DMS 273 treated with DMSO at 0.1 percent for 48 hours (cell line): ENCODE results near the gene PRKD1.

ENCODE experiments used
- DNase-seq: peaks from one replicate; lab custom pipeline; 2025; lab: John Stamatoyannopoulos, UW

PRKD1 gene

DNA sequence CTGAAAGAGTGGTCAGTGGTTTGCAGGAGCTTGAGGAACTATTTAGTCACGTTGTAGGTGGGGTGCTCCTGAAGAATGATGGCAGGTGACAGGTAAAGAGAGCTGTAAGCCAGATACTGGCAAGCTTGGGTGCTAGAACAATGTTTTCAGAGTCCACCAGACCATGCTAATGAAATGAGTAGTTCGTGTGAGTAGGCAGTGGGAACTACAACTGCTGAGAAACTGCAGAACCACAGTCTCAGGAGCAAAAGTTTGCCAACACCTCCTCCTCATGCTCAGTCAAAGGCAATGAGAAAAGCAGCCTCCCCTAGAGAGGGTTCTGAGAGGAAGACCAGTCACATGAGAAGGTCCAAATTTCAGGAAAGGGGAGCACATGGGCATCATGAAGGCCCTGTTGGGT, 91.3 kb downstream of the PRKD1 start:
- no peak for DNase-seq

DNA sequence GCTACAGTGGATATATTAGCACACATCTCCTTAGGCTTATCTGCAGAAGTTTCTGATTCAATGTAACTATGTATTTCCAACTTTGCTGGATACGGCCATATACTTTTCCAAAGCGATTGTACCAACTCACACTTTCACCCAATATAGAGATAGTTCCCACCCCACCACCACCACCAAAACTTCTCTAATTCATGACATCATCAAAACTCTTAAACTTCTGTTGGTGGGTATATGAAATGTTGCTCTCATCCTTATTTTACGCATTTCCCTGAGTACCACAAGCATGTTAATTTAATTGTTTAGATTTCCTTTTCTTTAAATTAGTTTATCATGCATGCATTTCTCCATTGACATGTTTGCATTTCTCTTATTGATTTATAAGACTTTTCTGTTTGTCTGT, 95.6 kb downstream of the PRKD1 start:
- DNase-seq: no peak

DNA sequence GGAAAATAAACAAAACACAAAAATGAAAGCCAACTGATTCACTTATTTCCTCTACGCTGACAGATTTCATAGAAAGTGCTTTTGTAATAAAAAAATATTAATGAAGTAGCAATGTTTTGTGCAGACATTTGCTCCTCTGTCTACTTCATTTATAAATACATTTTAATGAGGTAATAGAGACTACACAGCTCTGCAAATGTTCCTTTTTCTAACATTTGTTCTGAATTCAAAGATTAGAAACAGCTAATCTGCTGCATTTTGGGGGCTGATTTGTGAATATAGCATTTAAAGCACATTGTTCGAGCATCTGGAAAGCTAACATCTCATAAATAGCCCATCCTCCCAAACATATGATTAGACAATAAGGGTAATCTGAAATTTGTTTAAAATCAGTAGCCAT, 97.8 kb downstream of the PRKD1 start:
- no peak for DNase-seq

DNA sequence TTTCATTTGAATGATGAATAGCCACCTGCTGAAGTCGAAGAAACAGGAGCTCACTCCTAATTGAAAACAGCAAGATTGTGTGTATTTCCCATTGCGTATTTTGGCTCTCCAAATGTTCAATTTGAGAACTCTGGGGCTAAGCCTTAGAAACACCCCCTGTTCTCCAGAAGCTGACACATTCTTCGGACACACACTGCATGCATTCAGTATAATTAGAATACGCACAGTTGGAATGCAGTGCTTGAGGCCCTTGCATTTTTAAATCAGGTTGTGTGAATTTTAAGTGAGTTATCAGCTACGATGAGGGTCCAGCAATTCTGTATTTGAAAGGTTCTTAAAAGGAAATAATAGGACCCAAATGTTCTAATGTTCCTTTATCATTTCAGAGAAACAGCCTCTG, 103.8 kb downstream of the PRKD1 start:
- DNase-seq: no peak

DNA sequence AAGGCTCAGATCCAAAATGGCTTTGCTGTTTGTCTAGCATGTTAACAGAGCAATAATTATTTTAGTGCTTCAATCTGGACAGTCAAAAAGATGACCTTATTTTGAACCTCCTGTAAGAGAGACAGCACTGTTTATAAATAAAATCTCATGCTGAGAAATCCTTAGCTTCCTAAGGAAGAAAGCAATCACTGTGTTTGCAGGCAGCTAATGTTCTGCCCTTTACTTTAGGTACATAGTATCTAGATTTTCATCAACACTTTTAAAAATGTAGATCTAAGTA, 105.3 kb downstream of the PRKD1 start:
- no peak for DNase-seq

DNA sequence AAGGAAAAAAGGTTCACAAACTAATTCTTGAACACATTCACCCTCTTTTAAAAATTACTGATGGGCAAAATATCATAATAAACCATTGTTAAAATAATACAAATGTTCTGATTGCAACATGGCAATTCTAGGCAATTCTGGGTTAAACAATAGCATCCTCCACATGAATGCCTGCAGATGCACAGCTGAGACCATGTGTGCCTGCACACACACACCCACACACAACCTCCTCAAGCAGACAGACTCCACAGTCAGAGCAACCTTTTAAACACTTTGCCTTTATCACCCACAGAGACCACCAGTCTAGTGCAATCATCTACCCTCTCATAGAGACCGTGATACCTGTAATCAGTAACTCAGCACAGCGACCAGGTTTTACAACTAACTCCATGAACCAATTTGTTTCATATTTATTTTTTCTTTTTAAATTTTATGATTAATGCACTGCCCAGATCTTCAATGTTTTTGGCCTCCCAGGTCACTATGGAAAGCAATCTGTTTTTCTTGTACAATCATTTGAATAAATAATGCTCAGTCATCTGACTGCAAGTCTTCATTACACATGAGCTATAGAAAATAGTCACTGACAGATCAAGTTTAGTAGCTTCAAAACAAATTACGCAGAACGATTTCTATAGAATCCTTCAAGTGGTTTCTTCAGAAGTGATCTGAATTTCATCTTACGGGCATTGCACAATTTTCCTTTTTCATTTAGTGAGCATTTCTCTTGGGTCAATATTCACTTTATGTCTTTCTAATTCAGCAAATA, 105.8 kb downstream of the PRKD1 start:
- DNase-seq: no peak

DNA sequence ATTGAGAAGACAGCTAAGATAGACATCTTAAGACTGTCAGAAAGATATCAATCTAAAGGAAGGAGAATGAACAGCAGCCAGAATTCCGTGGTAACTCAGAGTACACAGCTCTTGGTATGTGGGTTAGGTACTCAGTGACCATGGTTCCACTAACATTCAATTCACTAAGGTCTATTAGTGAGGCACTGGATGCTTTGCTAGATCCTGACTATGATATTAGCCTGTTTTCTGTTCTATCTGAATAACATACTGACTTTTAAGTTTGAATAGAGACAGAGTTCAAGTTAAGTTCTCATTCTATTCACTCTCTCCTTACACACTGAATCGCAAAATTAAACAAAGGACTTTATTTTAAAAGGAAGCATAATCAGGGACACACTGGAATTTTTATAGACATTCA, 106.4 kb downstream of the PRKD1 start:
- DNase-seq: no peak

DNA sequence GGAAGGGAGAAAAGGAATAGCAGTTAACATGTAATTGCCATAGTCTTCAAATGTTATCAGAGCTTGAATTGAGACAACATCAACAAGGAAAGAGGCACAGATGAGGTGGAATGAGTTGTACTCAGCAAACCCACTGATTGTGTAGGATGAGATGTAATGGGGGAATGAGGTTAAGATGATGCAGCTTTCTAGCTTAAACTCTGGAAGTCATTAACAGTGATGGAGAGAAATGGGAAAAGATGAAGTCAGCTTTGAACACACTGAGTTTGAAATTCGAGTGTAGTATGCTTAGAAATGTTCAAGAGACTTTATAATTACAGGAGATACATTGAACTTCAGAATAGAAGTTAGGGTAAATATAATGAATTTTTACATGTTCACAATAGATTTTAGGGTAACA, 106.9 kb downstream of the PRKD1 start:
- no peak for DNase-seq

DNA sequence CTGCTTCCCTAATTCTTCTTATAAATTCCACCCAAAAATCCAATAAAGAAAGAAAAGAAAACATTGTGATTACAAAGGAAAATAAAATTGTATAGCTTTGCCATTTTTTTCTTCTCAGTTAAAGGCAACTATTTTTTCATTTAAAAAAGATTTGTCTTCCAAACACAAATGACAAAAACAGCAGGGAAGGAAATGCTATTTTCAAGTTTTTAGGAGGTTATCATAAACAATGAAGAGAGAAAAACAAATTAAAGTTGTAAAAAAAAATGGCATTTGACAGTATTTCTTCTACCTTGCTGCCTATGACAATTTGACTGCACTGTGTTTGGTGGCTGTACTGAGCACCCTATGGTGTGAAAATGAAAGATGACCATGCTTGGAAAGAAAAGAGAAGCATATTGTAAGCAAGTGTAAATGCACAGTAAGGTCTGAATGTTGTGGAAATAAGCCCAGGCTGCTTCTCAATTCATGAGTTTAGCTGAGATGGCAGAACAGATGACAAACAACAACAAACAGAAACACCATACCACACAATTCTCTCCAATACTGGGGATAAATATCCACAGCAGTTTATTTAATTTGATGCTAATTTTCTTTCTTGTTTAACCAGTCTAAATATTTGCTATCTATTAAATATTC, 109.8 kb downstream of the PRKD1 start:
- no peak for DNase-seq

DNA sequence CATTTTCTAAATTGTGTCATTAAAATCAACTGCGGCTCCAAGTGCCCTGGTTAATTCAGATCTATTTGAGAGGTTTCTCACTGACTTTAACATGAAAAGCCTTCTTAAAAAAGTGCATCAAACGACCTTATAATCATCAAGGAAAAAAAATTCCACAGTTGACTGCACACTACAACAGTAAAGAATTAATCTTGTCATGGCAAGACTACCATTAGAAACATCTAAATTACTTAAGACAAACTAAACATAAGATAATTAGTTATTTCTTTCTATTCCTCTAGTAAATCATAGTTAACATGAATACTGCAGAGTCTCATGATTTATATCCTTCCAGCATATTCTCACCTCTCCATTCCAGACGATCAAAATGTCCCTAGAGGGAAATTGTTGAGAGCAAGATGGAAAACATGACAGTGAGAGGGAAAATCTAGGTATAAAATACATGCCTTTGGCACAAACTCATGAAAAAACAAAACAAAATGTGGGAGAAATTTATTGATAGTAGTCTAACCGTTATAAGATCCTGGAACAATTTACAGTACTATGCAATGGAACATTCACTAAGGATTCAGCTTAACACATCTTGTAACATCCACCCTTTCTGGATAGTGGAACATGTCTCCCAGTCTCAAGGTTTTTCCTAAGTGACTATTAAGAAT, 112.5 kb downstream of the PRKD1 start:
- no peak for DNase-seq

DNA sequence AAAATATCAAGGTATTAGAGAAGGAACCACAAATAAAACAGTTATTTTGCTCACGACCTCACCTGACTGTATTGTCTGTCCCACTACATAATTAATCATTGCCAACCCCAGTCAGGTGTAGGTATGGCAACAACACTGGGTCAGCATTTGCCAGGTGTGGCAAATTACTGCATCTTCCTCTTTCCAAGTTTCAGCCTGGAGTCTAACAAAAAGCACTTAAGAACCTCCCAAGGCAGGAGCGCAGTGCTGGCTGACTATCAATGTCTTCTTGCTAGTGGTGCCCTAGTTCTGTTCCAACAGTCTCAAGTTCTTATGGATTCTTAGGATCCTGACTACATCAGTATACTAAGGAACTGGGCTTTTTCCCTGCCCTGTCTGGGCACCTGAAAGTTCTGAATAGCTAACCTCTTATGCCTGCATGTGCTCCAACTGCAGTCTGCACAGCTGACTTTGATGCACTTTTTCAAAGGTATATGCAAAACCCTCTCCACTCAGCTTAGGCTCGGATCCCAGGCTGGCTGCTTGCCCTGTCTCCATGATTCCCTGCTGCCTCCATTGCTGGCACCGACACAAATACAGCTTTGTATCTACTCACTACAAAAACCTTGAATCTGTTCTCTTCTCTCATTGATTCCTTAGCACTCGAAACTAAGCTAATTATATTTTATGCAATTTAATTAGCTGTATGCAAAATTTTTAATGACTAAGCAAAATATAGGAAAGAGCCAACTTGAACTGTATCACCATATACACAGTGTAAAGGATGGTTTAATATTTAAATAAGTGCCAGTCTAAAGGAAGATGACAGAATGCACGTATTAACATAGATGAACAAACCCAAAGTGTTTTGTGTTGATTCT, 113.3 kb downstream of the PRKD1 start:
- DNase-seq: no peak

DNA sequence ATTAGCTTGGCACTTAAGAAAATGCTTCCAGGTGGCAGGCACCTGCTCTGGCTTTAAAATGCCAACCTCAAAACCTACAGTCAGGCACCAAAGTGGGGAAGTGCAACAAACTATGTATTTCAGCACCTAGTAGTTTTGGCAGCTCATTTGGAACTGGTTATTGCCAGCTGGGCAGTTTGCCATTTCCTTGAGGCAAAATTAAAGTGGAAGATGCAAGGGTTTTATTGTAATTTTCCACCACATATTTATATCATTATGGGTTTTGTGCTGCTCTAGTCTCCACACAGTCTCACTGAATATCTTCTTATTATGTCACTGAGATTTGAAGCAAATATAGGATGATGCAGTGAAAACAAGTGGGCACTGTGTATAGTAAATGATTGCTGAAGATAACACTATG, 117.0 kb downstream of the PRKD1 start:
- DNase-seq: no peak

DNA sequence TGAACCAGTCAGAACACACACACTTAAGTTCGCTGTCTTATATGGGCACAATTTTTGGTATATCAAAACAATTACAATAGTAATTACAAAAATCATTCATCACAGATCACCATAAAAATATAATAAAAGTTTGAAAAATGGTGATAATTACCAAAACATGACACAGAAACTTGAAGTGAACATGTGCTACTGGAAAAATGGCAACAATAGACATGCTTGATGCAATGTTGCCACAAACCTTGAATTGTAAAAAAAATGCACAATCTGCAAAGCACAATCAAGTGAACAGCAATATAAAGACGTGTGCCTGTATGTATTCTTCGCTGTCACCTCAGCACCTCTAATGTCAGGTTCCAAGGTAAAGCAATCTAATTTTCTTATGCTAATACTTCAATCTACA, 117.6 kb downstream of the PRKD1 start:
- no peak for DNase-seq

DNA sequence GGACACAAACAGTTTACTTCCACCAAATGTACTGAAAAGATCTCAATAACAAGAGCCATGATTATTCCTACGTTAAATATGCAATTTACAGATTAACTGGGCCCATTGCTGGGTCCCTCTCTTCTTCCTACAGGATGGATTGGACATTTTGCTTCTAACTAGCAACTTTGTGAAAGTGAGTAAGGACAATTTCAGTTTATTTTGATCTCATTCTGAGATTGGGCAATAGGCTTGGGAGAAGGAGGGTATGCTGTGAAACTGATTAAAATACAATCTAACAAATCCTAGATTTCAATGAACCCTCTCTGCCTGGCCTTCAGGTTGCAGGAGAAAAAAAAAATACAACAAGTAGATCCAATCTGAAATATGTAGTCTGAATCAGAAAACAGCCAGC, 121.5 kb downstream of the PRKD1 start:
- no peak for DNase-seq

DNA sequence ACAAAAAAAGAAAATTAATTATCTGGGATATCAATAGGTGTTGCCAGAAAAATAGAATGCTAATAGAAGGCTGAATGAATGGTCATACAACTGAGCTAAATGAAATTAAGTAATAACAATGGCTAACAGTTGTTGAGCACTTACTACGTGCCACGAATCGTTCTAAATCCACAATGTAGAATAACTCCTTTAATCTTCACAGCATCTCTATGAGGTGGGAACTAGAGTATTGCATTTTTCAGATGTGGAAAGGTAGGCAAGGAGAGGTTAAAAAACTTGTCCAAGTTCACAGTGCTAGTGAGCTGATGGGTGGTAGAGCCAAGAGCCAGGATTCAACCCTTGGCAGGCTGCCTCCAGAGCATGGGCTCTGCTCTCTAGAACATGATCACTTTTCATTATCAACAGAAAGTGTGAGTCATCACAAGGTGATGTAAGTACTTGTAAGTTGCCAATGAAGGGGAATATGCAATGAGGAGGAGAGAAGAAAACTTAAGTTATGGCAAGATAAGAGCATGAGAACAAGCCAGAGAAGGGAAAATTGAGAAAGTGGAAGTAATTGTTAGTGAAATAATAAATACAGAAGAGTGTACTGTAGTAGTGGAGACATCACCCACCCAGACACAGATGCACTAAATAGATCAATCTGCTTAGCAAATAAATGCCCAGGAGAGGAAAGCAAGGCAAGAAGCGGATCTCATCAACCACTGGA, 122.1 kb downstream of the PRKD1 start:
- peak; percentile 85 for DNase-seq

DNA sequence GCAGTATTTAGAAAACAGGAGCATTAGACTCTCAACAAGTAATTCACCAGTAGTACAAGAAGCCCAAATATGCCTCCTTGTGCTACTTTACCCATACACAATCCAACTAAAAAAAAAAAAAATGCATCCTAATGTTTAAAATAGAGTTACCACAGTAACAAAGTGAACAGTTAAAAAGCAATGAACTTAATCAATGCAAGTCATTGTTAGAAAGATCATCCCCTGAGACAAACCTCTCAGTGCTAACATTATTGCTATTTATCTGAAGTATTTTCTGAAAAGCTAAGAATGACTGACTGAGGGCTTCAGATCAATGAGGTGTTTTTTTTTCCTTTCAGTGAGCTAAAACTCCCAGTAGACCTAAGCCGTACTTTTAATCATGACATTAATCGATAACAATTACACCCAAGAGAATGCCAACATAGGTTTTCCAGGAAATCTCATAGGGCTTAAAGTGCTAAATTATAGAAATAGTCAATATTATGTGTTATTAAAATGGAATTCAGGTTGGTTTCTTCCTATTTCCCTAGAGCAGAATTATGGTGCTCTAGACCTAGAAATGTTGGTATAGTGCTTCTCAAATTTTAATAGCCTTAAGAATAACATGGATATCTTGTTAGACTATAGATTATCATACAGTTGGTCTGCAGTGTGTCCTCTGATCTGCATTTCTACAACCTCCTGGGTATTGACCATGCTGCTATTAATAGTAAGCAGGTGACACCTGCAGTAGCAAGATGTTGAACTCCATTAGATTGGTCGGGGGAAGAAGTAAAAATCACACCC, 123.0 kb downstream of the PRKD1 start:
- DNase-seq: no peak

DNA sequence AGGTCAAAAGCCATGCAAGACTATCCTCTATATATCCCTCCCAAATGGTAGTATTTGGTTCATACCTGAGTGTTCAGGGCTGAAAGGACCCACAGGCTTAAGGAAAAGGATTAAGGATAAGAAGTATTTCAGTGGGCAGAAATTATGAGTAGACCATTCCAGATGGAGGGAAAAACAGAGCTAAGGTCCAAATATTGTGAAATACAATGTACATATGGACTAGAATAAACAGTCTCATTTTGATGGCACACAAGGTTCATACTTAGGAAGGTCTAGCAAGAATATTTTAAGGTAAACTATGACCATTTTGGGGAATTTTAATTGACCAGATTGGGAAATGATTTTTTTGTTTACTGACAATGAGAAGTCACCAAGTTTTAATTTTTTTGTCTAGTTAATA, 124.6 kb downstream of the PRKD1 start:
- peak; percentile 13 for DNase-seq

DNA sequence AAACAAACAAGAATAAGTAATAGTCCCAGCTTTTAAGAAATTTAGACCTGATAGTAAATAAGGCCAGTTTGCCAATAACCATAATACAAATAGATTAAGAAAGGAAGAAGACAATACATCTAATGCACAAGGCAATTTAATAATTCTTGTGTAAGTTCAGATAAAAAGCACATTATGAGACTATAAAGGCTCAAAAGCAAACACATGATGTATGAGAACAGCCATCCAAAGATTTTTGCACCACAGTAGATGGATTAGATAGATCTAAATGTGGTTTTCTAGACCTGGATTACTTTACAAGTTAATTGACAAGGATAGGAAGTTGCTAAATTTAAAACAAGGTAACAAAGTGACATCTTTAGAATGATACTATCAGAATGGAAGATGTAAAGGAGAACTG, 125.4 kb downstream of the PRKD1 start:
- no peak for DNase-seq

DNA sequence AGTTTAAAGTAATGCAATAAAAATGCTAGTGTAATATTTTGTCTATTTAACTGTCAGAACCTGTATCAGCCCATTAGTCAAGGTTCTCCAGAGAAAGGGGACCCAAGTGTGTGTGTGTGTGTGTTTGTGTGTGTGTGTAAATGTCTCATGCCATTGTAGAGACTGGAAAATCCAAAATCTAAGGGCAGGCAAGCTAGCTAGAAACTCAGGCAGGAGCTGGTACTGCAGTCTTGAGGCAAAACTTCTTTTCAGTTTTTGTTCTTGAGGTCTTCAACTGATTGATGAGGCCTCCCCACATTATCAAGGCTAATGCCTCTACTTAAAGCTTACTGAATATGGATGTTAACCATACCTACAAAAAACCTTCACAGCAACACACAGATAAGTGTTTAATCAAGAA, 126.7 kb downstream of the PRKD1 start:
- no peak for DNase-seq

DNA sequence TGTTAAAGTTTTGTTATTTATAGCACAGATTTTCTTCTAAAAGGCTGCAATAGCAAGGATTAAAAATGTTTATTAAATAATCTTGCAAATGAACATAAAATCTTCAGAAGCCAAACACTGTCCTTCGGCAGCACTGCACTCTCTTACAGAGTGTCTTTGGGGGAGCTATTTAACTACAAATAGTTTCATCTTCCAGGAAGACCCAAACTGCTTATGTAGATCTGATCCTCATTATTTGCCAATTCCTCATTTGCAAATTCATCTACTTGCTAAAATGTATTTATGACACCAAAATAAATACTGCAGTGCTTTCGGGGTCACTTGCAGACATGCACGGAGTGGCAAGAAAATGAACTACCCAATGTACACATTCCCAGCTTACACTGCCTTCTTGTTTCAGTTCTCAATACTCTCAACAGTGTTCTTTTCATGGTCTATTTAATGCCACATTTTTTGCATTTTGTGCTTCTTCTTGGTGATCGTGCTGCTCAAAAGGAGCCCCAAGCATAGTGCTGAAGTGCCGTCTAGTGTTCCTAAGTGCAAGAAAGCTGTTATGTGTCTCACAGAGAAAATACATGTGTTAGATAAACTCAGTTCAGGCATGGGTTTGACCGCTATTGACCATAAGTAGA, 128.1 kb downstream of the PRKD1 start:
- DNase-seq: no peak

DNA sequence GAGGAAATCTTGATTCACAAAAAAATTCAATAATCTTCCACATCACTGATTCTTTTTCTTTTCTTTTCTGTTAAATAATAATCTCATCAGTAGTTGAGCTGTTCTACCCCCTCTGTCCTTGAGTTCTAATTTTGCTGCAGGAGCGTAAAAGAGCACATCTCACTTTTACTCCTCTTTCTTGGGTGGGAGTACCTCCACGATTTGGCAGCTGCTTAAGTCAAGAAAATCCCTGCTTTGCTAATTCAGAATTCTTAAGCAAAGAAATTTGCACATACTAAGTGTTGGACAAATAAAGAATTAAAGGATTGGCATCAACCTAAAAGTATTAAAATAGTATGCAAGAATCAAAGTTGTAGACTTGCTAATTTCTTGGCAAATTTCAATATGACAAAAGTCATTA, 128.8 kb downstream of the PRKD1 start:
- no peak for DNase-seq
